ENCODE data around the gene ANKRD6.

ANKRD6 gene

GRCh38 chr6:89518352-89519055 is 85.6 kb downstream of the ANKRD6 start:
- no peak for DNase-seq

- no peak for DNase-seq
These were observed 87.8 kb downstream of the ANKRD6 start for GRCh38 chr6:89520736-89521135.

GRCh38 chr6:89522778-89523177 is 89.8 kb downstream of the ANKRD6 start:
- no peak for DNase-seq

GRCh38 chr6:89525786-89526562 is 93.0 kb downstream of the ANKRD6 start:
- DNase-seq = no peak

- DNase-seq = no peak
These were observed 93.6 kb downstream of the ANKRD6 start for GRCh38 chr6:89526563-89526869.

- no peak for DNase-seq
These were observed 94.7 kb downstream of the ANKRD6 start for GRCh38 chr6:89527634-89528033.

- no peak for DNase-seq
These were observed 95.9 kb downstream of the ANKRD6 start for GRCh38 chr6:89528866-89529265.

GRCh38 chr6:89530982-89531381 is 98.0 kb downstream of the ANKRD6 start:
- DNase-seq = no peak

- DNase-seq = no peak
These were observed 103.3 kb downstream of the ANKRD6 start for GRCh38 chr6:89536231-89536630.

- no peak for DNase-seq
These were observed 106.8 kb downstream of the ANKRD6 start for GRCh38 chr6:89539779-89540178.

GRCh38 chr6:89542081-89542857 is 109.3 kb downstream of the ANKRD6 start:
- DNase-seq = no peak

- no peak for DNase-seq
These were observed 109.9 kb downstream of the ANKRD6 start for GRCh38 chr6:89542866-89543265.

- DNase-seq = no peak
These were observed 114.3 kb downstream of the ANKRD6 start for GRCh38 chr6:89547281-89547680.

- DNase-seq = no peak
These were observed 120.5 kb downstream of the ANKRD6 start for GRCh38 chr6:89553431-89553830.

GRCh38 chr6:89554106-89554505 is 121.2 kb downstream of the ANKRD6 start:
- DNase-seq = no peak

GRCh38 chr6:89555031-89555430 is 122.1 kb downstream of the ANKRD6 start:
- DNase-seq = no peak

GRCh38 chr6:89555806-89556205 is 122.9 kb downstream of the ANKRD6 start:
- DNase-seq = no peak

- no peak for DNase-seq
These were observed 126.5 kb downstream of the ANKRD6 start for GRCh38 chr6:89559487-89559886.

- no peak for DNase-seq
These were observed 129.4 kb downstream of the ANKRD6 start for GRCh38 chr6:89562093-89562973.

GRCh38 chr6:89563866-89564265 is 130.9 kb downstream of the ANKRD6 start:
- DNase-seq = no peak

- DNase-seq = no peak
These were observed 131.9 kb downstream of the ANKRD6 start for GRCh38 chr6:89564752-89565427.

Data from NCI-H510A (cell line).